Stimulated activated CD4-positive, alpha-beta T cell treated with anti-CD3 and anti-CD28 coated beads, TNF-alpha, amount 100 ng/mL, for 48 hours (primary cell): ENCODE results near the gene PTGFR.

Experiments used
- DNase-seq, 3 donors: peaks; one replicate each; pipeline ENCODE4 v3.0.0-alpha.2; 2020; ENCODE audit warnings: low read depth in 3 of 3

PTGFR gene, protein sequence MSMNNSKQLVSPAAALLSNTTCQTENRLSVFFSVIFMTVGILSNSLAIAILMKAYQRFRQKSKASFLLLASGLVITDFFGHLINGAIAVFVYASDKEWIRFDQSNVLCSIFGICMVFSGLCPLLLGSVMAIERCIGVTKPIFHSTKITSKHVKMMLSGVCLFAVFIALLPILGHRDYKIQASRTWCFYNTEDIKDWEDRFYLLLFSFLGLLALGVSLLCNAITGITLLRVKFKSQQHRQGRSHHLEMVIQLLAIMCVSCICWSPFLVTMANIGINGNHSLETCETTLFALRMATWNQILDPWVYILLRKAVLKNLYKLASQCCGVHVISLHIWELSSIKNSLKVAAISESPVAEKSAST

DNA sequence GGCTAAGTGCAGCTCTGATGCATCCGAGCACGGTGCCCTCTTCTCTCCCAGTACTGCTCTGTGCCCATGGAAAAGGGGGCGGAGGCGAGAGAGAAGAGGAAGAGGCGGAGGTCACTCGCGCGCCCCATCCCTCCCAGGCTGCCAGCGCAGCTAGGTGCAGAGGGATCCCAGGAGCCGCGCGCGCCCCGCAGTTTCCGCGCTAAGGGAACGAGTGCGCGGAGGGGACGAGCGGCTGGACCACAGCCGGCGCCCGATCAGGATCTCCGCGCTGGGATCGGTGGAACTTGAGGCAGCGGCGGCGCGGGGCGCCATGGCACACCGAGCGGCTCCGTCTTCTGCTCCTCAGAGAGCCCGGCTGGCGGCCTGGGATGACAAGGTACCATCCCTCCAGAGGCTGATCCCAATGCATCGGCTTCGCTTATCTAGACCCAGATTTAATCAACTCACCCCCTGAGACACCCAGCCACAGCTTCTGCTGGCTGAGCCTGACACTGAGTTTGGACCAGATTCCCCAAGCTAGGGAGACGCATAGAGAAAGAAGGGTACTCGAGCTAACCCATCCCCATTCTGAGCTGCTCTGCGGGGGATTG is at the start of gene PTGFR:
Gene PTGFR (plus strand): TSS at position 114 of the 590 bp plus-strand sequence. CDS start 1,770 bp downstream, outside the sequence.
- no peak for DNase-seq

DNA sequence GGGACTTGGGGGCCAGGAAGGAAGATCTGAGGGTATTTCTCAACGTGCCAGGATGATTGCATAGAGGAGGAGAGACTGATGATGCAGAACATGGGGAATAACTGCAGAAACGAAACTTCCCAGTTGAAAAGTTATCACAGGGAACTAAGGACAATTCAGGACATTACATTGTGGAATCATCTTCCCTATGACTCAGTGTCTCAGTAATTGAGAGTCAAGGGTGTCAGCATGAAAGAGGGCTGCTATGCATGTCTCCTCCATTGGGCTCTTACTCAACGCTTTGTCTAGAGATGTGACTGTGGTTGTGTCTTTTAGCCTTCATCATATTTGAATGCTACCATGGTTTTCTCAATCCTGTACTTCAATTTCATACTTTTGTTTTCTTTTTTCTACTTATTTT is 48.9 kb upstream of the PTGFR start:
- no peak for DNase-seq

DNA sequence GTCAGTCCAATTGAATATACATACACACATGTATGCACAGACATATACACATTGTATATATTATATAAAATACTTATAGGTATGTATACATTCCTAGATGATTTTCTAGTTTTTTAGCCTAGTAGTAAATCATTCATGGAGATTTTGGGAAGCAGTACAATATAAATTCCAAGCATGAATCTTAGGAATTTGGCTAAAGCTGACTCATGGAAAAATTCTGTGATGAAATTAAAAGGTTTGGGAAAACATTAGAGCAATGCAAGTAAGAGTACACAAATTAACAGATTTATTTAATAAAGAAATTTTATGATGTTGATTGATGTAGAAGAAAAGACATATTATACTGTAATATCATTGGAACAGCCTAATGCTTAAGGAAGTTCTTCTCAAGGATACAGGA is 43.7 kb upstream of the PTGFR start:
- DNase-seq, result no peak

DNA sequence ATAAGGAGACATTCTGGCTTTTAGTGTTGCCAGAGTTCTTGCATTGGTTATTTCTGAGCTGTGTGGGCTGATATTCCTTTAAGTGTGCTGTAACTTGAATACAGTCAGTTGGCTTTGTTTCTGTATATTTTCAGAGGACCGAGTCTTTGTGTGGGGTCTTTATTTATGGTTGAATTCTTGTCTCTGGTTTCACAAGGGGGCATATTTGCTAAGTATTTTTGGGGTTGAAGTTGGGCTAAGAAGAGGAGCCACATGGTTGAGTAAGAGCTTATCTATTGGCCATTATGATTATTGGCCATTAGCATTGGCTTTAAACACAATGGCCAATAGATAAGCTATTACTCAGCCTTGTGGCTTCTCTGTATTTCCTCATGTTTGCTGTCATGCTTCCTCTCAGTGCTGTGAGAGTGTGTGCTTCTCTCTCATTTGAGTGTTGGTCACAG is 26.3 kb upstream of the PTGFR start:
- no peak for DNase-seq

DNA sequence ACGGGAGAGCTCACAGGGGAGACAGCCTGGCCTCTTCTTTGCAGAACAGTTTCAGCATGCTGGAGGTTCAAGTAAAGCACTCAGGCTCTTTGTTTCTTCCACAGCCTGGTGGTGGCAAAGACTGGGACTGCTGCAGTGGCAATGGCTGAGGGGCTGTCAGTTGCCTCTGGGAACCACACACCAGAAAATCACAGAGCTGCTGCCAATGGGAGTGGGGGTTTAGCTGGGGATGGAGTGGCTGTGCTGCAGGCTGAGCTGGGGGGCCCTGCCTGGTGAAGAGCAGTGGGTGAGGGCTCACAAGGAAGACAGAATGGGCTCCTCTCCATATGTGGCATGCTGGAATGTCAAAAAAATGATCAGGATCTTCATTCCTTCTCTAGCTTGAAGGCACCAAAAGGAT is 25.6 kb upstream of the PTGFR start:
- no peak for DNase-seq

DNA sequence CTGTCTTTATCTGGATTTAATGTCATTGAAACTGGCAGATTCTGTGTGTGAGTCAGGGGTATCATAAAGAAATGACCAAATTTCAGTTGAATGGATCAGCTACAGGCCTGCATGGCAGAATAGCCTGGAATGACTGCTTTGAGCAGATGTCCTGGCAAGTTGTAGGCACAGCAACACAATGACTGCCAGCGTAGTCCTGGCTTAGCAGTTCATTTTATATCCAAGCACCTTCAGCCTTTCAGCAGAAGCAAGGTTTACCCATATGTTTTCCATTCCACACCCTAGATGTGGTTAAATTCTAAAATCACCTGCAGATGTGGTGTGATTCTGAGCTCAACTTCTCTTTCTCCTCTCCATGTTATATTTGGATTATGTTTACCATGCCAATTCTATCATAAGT is 22.3 kb upstream of the PTGFR start:
- no peak for DNase-seq

DNA sequence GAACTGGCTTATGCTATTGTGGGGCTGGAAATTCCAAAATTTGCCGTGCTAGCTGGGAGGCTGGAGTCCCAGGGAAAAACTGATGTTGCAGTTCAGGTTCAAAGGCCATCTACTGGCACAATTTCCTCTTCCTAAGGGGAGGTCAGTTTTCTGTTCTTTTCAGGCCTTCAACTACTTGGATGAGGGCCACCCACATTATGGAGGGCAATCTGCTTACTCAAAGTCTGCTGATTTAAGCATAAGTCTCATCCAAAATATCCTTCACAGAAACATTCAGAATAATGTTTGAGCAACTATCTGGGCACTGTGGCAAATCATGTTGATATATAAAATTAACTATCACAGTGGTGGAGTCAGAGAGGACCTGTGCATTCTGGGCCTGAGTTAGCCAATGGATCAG is 21.2 kb upstream of the PTGFR start:
- no peak for DNase-seq

DNA sequence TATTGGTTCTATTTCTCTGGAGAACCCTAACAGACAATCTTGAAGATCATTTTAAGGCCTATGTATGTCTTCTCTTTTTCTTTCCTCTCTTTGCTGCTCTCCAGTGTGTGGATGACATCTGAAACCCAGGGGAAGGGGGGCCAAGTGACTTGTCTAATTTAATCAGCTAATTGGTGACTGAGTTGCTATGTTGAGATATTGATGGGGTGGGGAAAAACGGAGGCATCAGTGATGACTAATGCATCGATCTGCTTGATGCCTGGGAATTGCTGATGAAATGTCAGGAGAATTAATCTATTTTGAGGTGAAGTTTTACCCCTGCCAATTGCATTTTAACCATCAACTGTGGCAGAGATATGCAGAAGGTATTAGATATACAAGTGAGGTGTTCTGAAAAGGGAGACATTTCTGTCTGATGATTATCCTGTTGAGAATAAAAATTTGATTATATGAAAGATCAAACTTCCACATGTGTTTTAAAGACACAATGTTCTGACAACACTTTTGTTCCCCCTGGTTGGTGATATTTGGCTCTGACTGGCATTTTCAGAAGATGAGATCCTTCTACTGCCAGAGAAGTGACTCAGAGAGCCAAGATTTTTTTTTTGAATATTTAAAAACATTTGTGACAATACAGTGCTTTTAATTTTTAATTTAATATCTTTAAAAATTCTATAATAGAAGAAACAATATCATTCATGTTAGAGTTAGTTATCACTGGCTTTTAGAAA is 18.7 kb upstream of the PTGFR start:
- no peak for DNase-seq

DNA sequence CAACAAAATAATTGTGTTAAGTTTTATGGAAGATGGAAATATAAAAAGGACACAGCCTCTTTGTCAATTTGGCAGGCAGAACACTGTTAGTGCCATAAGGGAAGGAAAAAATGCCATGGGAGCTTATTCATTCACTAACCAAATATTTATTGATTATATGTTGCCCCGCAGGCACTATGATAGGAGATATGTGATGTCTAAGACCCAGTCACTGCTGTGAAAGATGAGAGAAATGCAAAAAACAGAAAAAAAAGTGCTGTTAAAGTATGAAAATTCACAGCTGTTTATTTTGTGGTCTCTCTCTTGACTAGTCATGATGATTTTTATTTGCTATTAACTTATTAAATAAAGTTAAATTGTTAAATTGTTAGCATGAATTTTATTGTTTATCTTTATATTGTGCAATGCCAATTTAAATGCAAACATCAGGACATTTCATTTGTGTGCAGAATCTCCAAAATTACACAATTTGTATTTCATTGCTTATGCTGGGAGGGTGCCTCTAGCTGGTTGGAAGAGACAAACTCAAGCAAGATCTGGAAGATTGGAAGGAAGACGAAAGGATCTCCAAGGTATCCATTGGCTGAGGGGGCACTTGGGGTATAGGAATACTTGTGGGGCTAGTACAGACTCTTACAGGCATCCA is 17.8 kb upstream of the PTGFR start:
- no peak for DNase-seq

DNA sequence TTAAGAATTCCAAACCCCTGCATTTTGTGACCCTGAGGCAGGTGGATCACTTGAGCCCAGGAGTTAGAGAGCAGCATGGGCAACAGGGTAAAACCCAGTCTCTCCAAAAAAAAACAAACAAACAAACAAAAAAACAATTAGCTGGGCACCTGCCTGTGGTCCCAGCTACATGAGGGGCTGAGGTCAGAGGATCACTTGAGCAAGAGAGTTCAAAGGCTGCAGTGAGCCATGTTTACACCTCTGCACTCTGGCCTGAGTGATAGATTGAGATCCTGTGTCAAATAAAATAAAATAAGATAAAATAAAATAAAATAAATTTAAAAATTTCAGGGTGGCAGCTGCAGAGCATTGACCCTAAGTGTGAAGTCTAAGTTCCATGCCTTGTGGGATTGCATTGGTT is 16.7 kb upstream of the PTGFR start:
- no peak for DNase-seq

DNA sequence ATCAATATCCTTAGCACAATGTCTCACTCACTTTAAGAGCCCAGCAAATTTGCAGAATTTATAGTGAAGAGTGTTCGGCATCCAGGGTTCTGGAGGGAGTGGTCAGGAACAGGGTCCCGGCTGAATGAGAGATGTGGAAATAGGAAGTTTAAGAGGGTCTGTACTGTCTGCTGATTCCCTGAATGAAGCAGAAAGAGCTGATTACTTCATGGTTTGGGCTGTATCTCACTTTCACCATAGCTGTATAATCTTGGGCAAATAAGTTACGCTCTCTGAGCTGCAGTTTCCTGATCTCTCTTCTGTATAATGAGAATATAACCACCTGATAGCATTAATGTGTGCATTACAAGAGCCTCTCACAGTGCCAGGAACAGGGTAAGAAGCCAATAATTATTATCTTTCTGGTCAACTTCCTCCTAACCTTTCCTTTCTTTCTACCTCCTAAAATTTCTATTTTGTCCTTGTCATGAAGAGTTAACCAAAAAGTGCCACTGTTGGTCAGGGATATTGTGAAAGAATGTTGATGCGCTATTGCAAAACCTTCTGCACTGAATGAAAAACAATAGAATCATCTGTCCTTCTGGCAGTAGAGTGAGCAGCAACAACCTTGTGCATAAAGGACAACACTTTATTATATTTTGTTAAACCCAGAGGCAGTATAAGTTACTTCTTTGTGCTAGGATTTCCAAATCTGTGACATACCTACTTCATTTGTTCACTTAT is 14.7 kb upstream of the PTGFR start:
- DNase-seq, result no peak

DNA sequence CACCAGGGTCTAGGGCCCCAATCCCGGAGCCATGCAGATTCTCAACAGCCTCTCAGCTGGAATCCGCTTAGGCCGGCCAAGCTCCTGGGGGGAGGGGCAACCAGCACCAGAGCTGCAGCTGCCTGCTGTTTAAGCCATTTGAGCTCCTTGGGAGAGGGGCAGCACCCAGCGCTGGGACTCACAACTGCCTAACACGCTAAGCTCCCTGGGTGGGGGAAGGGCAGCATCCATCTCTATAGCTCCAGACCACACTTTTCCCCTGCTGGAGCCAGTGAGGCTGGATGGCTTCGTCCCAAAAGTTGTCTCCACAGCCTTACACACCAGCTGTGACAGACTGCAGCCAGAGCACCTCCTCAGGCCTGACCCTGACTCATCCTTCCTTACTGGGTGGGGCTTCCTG is 6.9 kb upstream of the PTGFR start:
- no peak for DNase-seq

DNA sequence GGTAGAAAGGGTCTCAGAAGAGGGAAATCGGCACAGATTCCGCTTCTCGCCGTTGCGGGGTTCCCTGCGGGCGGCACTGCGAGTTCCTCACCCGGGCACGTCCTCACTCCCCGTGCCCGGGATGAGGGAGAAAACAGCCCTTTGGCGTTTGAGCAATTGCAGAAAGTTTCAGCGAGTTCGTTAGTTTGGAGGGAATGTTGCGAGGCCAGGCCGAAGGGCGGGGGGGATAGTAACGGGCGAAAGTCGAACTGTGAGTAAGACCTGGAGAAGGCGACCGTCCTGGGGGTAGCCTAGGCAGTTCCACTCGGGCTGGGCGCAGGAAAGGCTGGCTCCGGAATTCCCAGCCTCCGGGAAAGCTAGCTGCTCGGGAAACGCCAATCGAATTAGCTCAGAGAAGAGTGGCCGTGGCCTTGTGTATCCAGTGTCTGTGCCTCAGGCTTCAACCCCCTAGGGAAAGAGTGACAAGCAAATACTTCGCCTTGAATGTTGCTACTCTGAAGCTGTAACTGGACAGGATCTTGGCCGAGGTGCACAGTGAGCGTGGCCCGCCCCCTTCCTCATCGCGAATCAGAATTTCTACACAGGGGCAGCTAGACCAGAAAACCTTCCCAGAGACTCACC is 787 bp downstream of the PTGFR start:
- DNase-seq, result no peak

DNA sequence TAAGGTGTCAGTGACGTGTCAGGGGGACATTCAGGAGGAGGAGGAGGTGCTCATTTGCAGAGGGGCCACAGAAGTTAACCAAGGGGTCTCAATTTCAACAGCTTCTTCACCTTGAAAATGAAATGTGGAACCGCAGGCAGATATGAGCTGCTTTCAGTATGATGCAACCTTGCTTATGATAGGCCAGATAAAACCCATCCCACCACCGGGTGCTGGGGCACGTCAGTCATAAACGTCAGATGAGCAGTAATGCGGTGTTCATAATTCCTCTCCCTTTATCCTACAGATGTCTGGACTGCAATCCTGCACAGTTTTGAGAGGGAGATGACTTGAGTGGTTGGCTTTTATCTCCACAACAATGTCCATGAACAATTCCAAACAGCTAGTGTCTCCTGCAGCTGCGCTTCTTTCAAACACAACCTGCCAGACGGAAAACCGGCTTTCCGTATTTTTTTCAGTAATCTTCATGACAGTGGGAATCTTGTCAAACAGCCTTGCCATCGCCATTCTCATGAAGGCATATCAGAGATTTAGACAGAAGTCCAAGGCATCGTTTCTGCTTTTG is 1.7 kb downstream of the PTGFR start:
- DNase-seq, result no peak

DNA sequence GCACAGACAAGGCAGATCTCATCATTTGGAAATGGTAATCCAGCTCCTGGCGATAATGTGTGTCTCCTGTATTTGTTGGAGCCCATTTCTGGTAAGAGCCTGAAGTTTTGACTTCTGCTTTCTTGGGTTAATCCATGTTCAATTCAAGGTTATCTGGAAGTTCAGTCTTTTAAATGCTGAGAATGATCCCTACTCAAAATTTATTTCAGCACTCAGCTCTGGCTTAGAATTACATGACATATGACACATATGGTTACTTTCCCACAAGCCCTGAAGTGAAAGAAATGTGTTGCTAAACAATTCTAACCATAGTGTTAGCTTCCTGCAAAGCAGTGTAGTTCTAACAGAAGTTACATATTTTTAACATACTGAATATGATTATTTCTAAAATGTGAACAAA is 2.7 kb downstream of the PTGFR start:
- DNase-seq, result no peak

DNA sequence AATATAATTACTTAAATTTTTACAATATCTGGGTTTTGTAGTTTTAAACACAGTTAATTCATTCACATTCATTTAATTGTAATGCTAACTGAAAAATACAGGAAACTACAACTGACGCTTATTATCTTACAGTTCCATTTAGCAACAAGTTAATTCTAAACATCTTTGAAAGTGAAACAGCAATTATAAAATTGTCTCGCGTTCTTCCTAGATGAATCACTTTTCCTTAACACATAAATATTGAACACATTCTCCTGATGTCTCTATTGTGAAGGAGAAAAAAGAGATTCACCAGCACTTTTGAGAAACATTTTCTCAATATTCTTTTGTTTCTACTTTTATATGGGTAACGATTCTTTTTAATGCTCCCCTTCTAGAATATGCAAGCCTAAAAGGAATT is 6.4 kb downstream of the PTGFR start:
- no peak for DNase-seq

DNA sequence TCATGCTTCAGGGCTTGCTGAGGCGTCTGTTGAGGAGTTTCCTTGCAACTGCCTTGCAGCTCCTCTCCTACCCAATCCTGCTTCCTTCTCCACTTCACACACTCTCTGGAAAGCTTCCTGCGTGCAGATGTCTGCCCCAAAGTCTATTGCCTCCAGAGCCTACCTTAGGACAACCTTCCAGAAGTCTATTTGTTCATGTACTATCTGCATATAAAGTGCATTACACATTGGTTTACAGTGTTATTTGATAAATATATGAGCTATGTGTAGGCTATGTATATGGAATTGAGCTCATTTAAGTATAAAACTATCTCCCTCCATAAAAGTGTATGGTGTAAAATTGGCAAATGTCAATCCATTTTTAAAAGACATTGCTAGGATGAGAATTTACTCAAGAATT is 9.8 kb downstream of the PTGFR start:
- no peak for DNase-seq

DNA sequence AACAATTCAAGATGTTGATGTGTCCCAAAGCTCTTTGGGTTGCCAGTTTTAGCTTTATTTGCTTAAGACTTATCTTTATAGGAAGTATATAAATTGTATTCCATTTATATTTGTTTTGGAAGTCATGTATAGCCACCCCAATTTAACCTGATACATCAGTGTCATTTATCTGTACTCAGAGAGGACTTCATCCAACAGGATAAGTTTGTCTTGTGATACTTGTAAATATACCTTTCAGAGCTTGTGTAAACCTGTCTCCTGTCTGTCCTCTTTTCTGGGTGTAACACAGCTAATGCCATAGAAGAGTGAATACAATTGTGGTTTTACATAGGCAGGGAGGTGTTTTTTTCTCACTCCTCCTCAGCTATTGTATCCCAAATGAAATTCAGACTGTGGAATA is 10.4 kb downstream of the PTGFR start:
- no peak for DNase-seq

DNA sequence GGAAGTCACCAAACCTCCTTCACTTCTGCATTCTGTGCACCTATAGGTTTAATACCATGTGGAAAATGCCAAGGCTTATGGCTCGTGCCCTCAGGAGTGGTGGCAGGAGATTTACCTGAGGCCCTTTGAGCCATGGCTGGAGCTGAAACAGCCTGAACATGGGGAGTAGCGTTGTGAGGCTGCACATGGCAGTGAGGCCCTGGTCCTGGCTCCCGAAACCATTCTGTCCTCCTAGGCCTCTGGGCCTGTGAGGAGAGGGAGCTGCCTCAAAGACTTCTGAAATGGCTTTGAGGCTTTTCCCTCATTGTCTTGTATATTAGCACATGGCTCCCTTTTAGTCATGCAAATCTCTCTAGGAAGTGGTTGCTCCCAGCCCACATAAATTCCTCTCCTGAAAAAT is 20.6 kb downstream of the PTGFR start:
- no peak for DNase-seq

DNA sequence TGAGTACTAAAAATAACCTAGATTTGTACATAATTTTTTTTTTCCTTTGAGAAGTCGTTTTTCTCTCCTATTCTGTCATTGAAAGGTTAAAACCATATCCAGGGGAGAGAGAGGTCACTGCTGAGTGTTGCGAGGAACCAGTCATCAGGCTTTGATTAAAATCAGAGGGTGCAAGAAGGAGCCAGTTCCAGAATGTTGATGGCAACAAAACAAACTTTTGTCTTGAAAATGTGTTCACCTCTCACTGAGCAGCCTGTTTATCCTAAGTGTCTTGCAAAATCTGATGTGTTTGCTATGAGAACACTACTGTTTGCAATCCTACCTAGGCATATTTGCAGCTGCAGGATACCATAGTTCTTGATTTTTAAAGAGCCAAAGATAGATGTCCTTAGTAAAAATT is 25.9 kb downstream of the PTGFR start:
- DNase-seq, result no peak

DNA sequence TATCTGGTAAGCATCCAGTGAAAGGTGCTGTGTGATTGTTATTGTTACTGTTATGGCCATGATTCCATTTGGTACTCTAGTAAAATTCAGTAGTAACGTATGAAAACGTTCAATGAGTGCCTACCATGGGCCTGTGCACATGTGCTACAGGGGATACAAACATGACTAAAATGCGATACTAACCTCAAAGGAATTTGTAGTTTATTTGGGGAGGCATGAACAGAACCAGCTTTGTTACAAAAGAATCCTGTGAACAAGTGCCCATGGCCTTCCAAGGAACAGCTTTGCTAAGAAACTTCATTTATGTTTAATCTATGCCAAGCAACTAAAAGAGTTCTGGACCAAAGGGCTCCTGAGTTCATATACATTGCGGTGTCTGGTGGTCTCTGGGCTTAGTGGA is 28.7 kb downstream of the PTGFR start:
- DNase-seq, result no peak
